Measurements from ENCODE around the gene DOCK3.
"Not testable (repeated sequence)": the region's sequence is repeated elsewhere in the genome, so short reads cannot be mapped to it uniquely, and the experiment has no call there.

The DOCK3 gene

GRCh38 chr3:50805321-50805720 lies 130.6 kb downstream of the DOCK3 start:
- DNase-seq (ENCODE audit: low read depth, low spot score) = peak; percentile 27

- DNase-seq (ENCODE audit: low read depth, low spot score) = peak; percentile 68
Measured at GRCh38 chr3:50806031-50806430, 131.3 kb downstream of the DOCK3 start.

- DNase-seq (ENCODE audit: low read depth, low spot score) = peak; percentile 83
Measured at GRCh38 chr3:50806806-50807205, 132.1 kb downstream of the DOCK3 start.

DNA sequence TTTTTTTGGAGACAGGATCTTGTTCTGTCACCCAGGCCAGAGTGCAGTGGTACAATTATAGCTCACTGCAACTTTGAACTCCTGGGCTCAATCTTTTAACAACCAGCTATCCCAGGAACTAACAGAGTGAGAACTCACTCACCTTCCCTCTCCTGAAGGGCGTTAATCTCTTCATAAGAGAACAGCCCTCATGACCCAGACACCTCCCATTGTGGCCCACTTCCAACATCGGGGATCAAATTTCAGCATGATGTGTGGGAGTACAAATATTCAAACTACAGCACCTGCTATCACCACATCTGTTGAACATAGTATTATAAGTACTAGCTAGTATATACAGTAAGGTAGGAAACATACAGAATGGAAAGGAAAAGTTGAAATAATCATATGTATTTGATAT lies 132.5 kb downstream of the DOCK3 start:
- DNase-seq (ENCODE audit: low read depth, low spot score) = no peak

DNA sequence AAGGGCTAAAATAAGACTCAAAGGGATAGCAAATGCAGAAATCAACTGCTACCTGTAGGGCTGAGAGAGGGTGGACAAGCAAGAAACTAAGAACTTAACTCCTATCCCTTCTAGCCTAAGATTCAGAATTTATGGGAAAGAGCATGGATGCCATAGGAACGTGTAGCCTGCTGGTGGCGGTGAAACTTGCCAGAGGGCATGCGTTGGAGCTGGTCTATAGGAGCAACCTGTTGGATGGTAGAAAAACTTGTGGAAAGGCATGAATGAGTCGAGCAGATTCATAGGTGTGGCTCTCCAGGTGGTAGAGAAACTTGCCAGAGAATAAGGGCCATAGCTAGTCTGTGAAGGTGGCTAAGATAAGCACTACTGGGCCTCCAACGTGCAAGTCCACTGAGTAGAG lies 137.2 kb downstream of the DOCK3 start:
- peak; percentile 38 for DNase-seq (ENCODE audit: low read depth, low spot score)

DNA sequence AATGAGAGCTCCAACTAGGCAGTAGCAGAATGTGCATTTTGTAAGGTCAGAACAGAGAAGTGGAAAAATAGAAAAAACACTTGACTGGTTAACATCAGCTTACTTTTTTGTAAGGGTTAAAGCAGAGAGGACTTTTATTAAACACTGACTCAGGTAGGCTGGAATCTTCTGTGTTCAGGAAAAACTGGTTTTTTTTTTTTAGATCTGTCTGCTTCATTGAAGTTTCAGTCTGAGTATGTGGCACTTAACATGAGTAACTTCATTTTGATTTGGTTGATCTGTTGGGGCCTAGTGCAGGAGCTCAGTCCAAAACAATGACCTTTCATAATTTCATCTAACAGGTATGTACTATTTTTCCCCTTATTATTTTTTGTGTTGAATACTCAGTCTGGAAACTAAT lies 141.1 kb downstream of the DOCK3 start:
- peak; percentile 33 for DNase-seq (ENCODE audit: low read depth, low spot score)

DNA sequence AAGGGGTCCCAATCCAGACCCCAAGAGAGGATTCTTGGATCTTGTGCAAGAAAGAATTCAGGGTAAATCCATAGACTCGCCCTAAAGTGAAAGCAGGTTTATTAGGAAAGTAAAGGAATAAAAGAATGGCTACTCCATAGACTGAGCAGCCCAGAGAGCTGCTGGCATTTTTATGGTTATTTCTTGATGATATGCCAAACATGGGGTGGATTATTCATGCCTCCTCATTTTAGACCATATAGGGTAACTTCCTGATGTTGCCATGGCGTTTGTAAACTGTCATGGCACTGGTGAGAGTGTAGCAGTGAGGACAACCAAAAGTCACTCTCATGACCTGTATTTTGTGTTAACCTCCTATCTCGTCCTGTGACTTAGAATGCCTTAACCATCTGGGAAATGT lies 142.2 kb downstream of the DOCK3 start:
- DNase-seq (ENCODE audit: low read depth, low spot score) = no peak

GRCh38 chr3:50817756-50818529 lies 143.2 kb downstream of the DOCK3 start:
- DNase-seq (ENCODE audit: low read depth, low spot score) = peak; percentile 61

DNA sequence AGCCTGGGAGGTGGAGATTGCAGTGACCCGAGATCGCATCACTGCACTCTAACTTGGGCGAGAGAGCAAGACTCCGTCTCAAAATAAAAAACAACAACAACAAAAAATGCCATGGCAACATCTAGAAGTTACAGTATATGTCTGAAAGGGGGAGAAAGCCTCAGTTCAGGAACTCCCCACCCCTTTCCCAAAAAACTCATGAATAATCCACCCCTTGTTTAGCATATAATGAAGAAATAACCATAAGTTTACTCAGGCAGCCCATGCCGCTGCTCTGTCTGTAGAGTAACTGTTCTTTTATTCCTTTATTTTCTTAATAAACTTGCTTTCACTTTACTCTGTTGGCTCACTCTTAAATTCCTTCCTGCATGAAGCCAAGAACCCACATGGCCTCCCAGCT lies 145.2 kb downstream of the DOCK3 start:
- no peak for DNase-seq (ENCODE audit: low read depth, low spot score)

DNA sequence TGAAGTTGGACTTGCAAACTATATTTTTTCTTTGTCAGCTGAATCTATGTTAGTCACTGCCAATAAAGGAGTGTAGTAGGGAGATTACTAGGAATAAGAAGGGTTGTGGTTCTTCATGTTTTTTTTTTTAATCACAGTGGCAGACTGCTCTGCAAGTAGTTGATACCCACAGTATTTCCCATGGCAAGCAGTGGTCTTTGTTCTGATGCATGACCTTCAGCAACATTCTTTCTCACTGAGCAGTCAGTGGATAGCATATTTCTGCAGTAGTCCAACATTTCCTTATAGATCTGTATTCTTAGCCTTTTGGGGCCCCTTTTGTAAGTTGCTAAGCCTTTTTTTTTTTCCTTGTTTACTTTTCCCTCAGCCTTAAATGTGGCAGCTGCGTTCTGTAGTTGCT lies 151.1 kb downstream of the DOCK3 start:
- no peak for DNase-seq (ENCODE audit: low read depth, low spot score)

- no peak for DNase-seq (ENCODE audit: low read depth, low spot score)
Measured at GRCh38 chr3:50830451-50830850, 155.7 kb downstream of the DOCK3 start.

DNA sequence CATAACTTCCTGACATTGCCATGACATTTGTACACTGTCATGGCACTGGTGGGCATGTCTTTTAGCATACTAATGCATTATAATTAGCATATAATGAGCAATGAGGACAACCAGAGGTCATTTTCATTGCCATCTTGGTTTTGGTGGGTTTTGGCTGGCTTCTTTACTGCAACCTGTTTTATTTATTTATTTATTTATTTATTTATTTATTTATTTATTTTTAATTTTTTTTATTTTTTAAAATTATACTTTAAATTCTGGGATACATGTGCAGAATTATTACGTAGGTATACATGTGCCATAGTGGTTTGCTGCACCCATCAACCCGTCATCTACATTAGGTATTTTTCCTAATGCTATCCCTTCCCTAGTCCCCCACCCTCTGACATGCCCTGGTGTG lies 156.3 kb downstream of the DOCK3 start:
- DNase-seq (ENCODE audit: low read depth, low spot score) = not testable (repeated sequence)

DNA sequence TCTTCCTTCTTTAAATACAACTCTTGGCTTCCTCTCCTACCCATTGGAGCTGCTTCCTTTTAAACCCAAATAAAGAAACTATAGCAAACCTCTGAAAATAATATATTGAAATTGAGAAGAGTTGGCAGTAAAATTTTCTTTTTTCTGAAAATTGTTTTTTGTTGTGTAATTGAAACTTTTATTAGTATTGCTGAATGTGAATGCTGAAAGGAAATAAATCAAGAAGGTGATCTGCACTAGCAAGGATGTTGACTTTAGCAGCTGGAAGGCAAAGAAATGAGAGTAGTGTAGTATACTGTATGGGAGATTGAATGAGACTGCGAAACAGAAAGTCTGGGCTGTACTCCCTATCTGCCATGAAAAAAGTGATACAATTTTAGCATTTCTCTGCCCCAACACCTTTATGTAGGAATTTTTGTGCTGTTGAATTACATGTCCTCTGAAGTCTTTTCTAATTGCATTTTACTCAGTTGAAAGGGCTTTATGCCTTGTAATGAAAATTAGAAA lies 166.3 kb downstream of the DOCK3 start:
- no peak for DNase-seq (ENCODE audit: low read depth, low spot score)

- no peak for DNase-seq (ENCODE audit: low read depth, low spot score)
Measured at GRCh38 chr3:50848308-50848707, 173.6 kb downstream of the DOCK3 start.

DNA sequence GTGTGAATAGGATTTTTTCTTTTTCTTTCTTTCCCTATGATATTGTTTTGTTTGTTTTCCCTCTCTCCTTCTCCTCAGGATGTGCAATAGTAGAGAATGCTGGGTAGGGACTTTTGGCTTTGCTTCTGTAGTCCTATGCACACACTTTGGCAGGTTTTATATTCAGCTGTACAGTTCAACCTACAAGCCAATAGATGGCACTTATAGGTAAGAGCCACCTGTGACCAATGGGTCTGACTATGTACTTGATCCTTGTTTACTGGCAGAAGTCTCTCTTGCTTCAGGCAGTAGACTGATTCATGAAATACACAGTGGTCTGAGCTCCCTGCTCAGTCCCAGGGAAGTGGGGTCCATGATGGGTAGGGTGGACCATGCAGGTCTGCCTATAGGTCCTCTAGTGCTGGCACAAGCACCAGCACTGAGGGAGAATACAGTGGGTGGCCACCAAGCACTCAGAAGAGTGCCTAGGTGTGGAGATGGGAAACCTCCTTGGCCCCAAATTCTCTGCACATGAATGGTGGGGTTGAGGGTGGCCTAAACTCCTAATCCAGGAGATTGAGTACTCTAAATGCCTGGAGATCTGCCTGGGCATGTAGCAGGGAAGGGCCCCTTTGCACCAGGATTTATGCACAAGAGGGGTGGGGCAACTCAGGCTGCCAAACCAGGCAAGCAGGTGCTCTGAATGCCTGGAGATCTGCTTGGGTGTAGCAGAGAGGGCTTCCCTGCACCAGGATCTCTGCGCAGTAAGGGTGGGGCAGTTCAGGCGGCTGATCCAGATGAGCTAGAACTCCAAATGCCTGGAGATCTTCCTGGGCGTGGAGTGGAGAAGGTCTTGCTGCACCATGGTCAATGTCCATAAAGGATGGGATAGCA lies 176.1 kb downstream of the DOCK3 start:
- DNase-seq (ENCODE audit: low read depth, low spot score) = no peak

GRCh38 chr3:50853936-50854335 lies 179.2 kb downstream of the DOCK3 start:
- no peak for DNase-seq (ENCODE audit: low read depth, low spot score)

DNA sequence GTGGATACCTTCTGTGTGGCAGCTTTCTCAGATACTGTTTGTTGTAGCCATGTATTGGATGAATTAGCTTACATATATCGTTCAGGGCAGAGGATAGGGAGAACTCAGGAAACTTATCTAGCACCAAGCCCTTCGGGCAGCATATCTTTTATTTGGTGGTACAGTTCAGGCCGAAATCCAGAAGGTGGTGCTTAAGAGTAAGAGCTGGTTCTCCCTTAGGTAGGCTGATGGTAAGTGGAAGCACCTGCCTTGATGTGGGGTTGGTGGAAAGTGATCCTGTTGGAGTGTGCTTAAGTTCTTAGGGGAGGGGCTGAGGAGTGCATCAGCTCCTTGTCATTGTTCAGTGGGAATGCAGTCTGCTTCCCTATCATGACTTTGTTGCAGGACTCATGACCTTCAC lies 187.5 kb downstream of the DOCK3 start:
- DNase-seq (ENCODE audit: low read depth, low spot score) = peak; percentile 34

DNA sequence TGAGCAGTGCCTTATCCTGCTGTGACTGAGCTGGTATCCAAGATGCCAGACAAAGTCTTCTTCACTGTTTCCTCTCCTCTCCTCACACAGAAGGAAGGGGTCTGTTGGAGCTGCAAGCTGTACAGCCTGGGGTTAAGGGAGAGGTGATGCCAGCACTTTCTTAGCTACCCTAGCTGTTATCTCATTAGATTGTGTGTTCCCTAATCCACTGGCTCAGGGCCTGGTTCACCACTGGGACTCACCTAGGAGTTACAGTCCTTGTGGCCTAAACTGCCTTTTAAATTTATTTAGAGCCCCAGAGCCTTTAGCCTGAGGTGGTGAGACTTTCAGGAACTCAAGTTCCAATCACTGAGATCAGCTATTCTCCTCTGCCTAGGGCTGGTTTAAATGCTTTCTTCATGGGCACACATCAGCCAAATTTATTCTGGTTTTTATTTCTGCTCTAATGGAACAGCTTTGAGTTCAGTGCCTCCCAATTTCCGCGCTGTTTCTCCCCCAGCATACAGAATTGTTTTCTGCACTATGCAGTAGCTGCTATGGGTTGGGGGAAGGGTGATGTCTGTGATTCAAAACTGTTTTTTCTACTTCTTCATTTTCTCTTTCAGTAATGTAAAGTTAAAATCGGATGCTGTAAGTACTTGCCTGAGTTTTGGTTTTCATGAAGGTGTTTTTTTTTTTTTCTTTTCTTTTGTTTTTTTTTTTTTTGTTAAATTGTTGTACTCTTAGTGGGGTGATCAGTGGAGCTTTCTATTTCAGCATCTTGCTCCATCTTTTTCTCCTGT lies 198.8 kb downstream of the DOCK3 start:
- DNase-seq (ENCODE audit: low read depth, low spot score) = peak; percentile 52

DNA sequence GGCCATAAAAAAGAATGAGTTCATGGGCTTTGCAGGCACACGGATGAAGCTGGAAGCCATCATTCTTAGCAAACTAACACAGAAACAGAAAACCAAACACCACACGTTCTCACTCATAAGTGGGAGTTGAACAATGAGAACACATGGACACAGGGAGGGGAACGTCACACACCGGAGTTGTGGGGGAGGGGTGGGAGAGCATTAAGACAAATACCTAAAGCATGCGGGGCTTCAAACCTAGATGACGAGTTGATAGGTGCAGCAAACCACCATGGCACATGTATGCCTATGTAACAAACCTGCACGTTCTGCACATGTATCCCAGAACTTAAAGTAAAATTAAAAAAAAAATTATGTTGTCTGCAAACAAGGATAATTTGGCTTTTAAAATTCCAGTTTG lies 200.1 kb downstream of the DOCK3 start:
- DNase-seq (ENCODE audit: low read depth, low spot score) = not testable (repeated sequence)

DNA sequence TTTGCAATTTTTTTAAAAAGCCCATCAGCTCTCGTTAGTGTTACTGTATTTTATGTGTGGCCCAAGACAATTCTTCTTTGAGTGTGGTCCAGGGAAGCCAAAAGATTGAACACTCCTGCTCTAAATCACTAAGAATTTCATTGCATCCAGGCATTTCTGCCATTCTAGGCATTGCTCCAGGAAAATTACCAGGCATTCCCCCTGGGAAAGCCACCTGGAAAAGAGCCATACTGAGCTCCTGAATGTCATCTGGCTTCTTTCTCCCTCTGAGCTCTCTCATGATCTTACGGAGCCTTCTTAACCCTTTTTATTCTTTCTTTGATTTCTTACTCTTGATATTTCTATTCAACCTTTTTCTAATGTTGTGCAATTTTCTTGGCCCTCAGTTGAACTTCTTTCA lies 202.2 kb downstream of the DOCK3 start:
- no peak for DNase-seq (ENCODE audit: low read depth, low spot score)

GRCh38 chr3:50882733-50883132 lies 208.0 kb downstream of the DOCK3 start:
- not testable (repeated sequence) for DNase-seq (ENCODE audit: low read depth, low spot score)

GRCh38 chr3:50883755-50884154 lies 209.0 kb downstream of the DOCK3 start:
- DNase-seq (ENCODE audit: low read depth, low spot score) = no peak

Measured in ELF-1 (cell line).